GM19351 (cell line): ENCODE measurements around the gene EPN1.

ENCODE experiments used
- ATAC-seq: cut with Tn5 transposase; IDR thresholded peaks from one replicate; pipeline ENCODE4 v1.9.1; 2021; ENCODE audit warnings: mild to moderate bottlenecking, moderate library complexity; ENCODE audit not compliant: unreplicated experiment

EPN1 gene

GRCh38 chr19:55678121-55678671, 3.2 kb downstream of the EPN1 start:
- peak; percentile 77 for ATAC-seq

GRCh38 chr19:55679343-55680257, 4.6 kb downstream of the EPN1 start:
- ATAC-seq = no peak

- no peak for ATAC-seq
These were observed 5.5 kb downstream of the EPN1 start for GRCh38 chr19:55680339-55681130.

- no peak for ATAC-seq
These were observed 6.4 kb downstream of the EPN1 start for GRCh38 chr19:55681131-55682092.

GRCh38 chr19:55683449-55684261, 8.6 kb downstream of the EPN1 start:
- ATAC-seq = no peak

- no peak for ATAC-seq
These were observed 10.1 kb downstream of the EPN1 start for GRCh38 chr19:55684946-55685681.

- ATAC-seq = no peak
These were observed 10.8 kb downstream of the EPN1 start for GRCh38 chr19:55685776-55686175.

- ATAC-seq = no peak
These were observed 11.5 kb downstream of the EPN1 start for GRCh38 chr19:55686311-55687050.

GRCh38 chr19:55687281-55688201, 12.5 kb downstream of the EPN1 start:
- no peak for ATAC-seq

- no peak for ATAC-seq
These were observed 13.6 kb downstream of the EPN1 start for GRCh38 chr19:55688422-55689218.

- ATAC-seq = no peak
These were observed 14.5 kb downstream of the EPN1 start for GRCh38 chr19:55689411-55690108.

GRCh38 chr19:55690109-55690768, 15.2 kb downstream of the EPN1 start:
- ATAC-seq = no peak

GRCh38 chr19:55690769-55691545, 15.9 kb downstream of the EPN1 start:
- ATAC-seq = no peak
